Uterus (tissue), 2 donors: ENCODE data around the gene TTC31.

ENCODE experiments used
- CTCF ChIP-seq, 4 experiments: fragments of 200-600 bp in 2 of 4; fragments of 450-650 bp in 2 of 4; sonication (generic) in 2 of 4; IDR thresholded peaks; one replicate each; pipeline ENCODE4 v1.5.1; 2016 to 2019; ENCODE audit warnings: antibody characterized with exemption in 4 of 4, mild to moderate bottlenecking in 2 of 4, moderate library complexity in 1 of 4
- POLR2A ChIP-seq, 2 donors: fragments of 450-650 bp; IDR thresholded peaks; one replicate each; pipeline ENCODE4 v1.6.1; 2016; ENCODE audit warnings: antibody characterized with exemption in 2 of 2, mild to moderate bottlenecking in 1 of 2, moderate library complexity in 1 of 2

GRCh38 chr2:74531666-74532065, 48.8 kb downstream of the TTC31 start:
- TF ChIP-seq CTCF (IDR thresholded peaks at IDR 0.05) (no peak), POLR2A (IDR thresholded peaks at IDR 0.05) (no peak)
